K562 (cell line): Measurements from ENCODE around the gene VWA5B1. TPM values are rescaled to one million over a fixed set of nuclear protein-coding genes. Genes with fewer than 3 reads are reported as not detected.

Experiments
- ATF6 ChIP-seq: sonication (generic); formaldehyde crosslinking; IDR thresholded peaks from 2 replicates; pipeline ENCODE4 v1.4.0; 2020; ENCODE audit warnings: mild to moderate bottlenecking, missing genetic modification reagents
- CBFA2T2 ChIP-seq: fragments of 450-650 bp; conservative IDR thresholded peaks from 2 replicates; pipeline ENCODE4 v1.6.1; 2017; ENCODE audit warnings: mild to moderate bottlenecking
- CREB3L1 ChIP-seq: fragments of 450-650 bp; IDR thresholded peaks from 2 replicates; pipeline ENCODE4 v1.6.1; 2014; ENCODE audit warnings: low read depth, mild to moderate bottlenecking, moderate library complexity, borderline replicate concordance
- DLX4 ChIP-seq: fragments of 250-450 bp; sonication (Bioruptor Pico); IDR thresholded peaks from 2 replicates; pipeline ENCODE4 v1.6.1; 2021; ENCODE audit warnings: mild to moderate bottlenecking
- ILF3 ChIP-seq: fragments of 450-650 bp; IDR thresholded peaks from 2 replicates; pipeline ENCODE4 v1.6.1; 2018; ENCODE audit warnings: antibody characterized with exemption, mild to moderate bottlenecking, moderate library complexity, borderline replicate concordance
- MEIS2 ChIP-seq: fragments of 450-650 bp; IDR thresholded peaks from 2 replicates; pipeline ENCODE4 v1.6.1; 2014; ENCODE audit warnings: mild to moderate bottlenecking; ENCODE audit not compliant: partially characterized antibody
- NUFIP1 ChIP-seq: fragments of 450-650 bp; IDR thresholded peaks from 2 replicates; pipeline ENCODE4 v1.6.1; 2018; ENCODE audit not compliant: partially characterized antibody
- REST ChIP-seq, 2 experiments: fragments of 450-650 bp; formaldehyde crosslinking in 1 of 2; IDR thresholded peaks; 2 replicates each; pipeline versions ENCODE4 v1.4.0 to v1.6.1; 2014 to 2020; ENCODE audit warnings: mild to moderate bottlenecking in 2 of 2, borderline replicate concordance in 1 of 2, low read depth in 1 of 2
- RHOXF2B ChIP-seq: fragments of 250-450 bp; sonication (Bioruptor Pico); conservative IDR thresholded peaks from 2 replicates; pipeline ENCODE4 v1.5.1; 2021
- STAG1 ChIP-seq: sonication (generic); formaldehyde crosslinking; IDR thresholded peaks from 2 replicates; pipeline ENCODE4 v1.5.0; 2020; ENCODE audit warnings: missing genetic modification reagents, borderline replicate concordance
- ZBED1 ChIP-seq: IDR thresholded peaks from 2 replicates; pipeline ENCODE4 v1.6.1; 2014
- ZNF263 ChIP-seq: sonication (generic); formaldehyde crosslinking; IDR thresholded peaks from 2 replicates; pipeline ENCODE4 v1.8.0; 2022; ENCODE audit warnings: mild to moderate bottlenecking, missing genetic modification reagents, borderline replicate concordance
- polyA plus RNA-seq, 8 experiments: library from polyadenylated mRNA; depleted of rRNA in 4 of 8; stranded (reverse) in 5 of 8; unstranded in 3 of 8; fragments of >200 nt; fragmentation: Nextera tagmentation in 2 of 8; fragmentation: Illumina TruSeq in 1 of 8; extraction: Ambion mirVana in 2 of 8; extraction: Trizol in 1 of 8; gene quantifications; 2 replicates each; pipeline versions ENCODE4 v1.2.1 to v1.2.3, GENCODE V29; 2011 to 2014; ENCODE audit warnings: inconsistent platforms in 1 of 8, missing spikeins in 1 of 8
- total RNA-seq, 7 experiments: library from RNA; depleted of rRNA in 6 of 7; stranded (reverse); fragments of >200 nt in 6 of 7; fragmentation: Illumina TruSeq in 2 of 7; extraction: Trizol in 2 of 7; gene quantifications; 2 replicates each; pipeline versions ENCODE4 v1.2.1 to v1.2.3, GENCODE V29; 2011 to 2021; ENCODE audit warnings: low replicate concordance in 1 of 7

VWA5B1 gene
- total and polyA plus RNA-seq, 9 of the 15 experiments (the other 6 are each of a cell fraction or from before 2014, with no cell fraction given) = not detected

GRCh38 chr1:20361805-20362381, 71.2 kb downstream of the VWA5B1 start (continued):
- peak; percentile 74 for TF ChIP-seq REST (IDR thresholded peaks at IDR 0.05; ENCODE audit: borderline replicate concordance)
- no peak for TF ChIP-seq REST (CRISPR knock-in tag; IDR thresholded peaks at IDR 0.05; ENCODE audit: low read depth)
- no peak for TF ChIP-seq ZBED1
- TF ChIP-seq RHOXF2B (CRISPR knock-in tag) = no peak
- no peak for TF ChIP-seq ATF6 (CRISPR knock-in tag)
- no peak for TF ChIP-seq MEIS2
- TF ChIP-seq CBFA2T2 = no peak
- no peak for TF ChIP-seq NUFIP1
- no peak for TF ChIP-seq ILF3
- TF ChIP-seq STAG1 (CRISPR knock-in tag) = peak; percentile 44; the same call in 1 of the 2 replicates
- TF ChIP-seq DLX4 (CRISPR knock-in tag) = no peak
- 0 out of 2 replicates have a peak, but pooled peaks have one; percentile 42 for TF ChIP-seq ZNF263 (CRISPR knock-in tag)
- no peak for TF ChIP-seq CREB3L1
